ENCODE results near the gene PPIP5K2. TPM values are rescaled to one million over a fixed set of nuclear protein-coding genes. Genes with fewer than 3 reads are reported as not detected.
A peak's percentile ranks its signal among the peaks of the same experiment; 100 is the strongest.
"Not testable (repeated sequence)": the region's sequence is repeated elsewhere in the genome, so short reads cannot be mapped to it uniquely, and the experiment has no call there.

PPIP5K2 gene
- polyA plus RNA-seq, 6 donors from 2014 or later = 37.4 to 44.3 (median 39.9) TPM

GRCh38 chr5:103132684-103133083, 12.6 kb downstream of the PPIP5K2 start:
- Mint-ChIP-seq H3K27ac (peak overlapping the region in 2 of 6 donors; percentile 67 to 92), H3K27me3 (no peaks in the 10 kb centered on the region), H3K4me1 (peaks cover 2 to 17% (median 4%) of the 10 kb centered on the region in 3 donors), H3K4me3 (no peak overlapping the region), H3K9me3 (no peaks in the 10 kb centered on the region), H3K36me3 (no peaks in the 10 kb centered on the region)
- DNase-seq = no peak
- no peak for ATAC-seq (ENCODE audit: low read depth in 2 of 2)

GRCh38 chr5:103133231-103133630, 13.1 kb downstream of the PPIP5K2 start:
- DNase-seq (no peak), ATAC-seq (ENCODE audit: low read depth in 2 of 2) (no peak)
- Mint-ChIP-seq H3K4me1 (peaks cover 2 to 17% (median 3%) of the 10 kb centered on the region in 3 donors), H3K27me3 (no peaks in the 10 kb centered on the region), H3K9me3 (no peaks in the 10 kb centered on the region), H3K4me3 (no peak overlapping the region), H3K27ac (peak overlapping the region in 1 of 6 donors; percentile 67), H3K36me3 (no peaks in the 10 kb centered on the region)

- Mint-ChIP-seq H3K27me3 (no peaks in the 10 kb centered on the region), H3K36me3 (peaks cover 6 to 7% of the 10 kb centered on the region in 2 donors), H3K4me3 (no peak overlapping the region), H3K9me3 (no peaks in the 10 kb centered on the region), H3K27ac (peak overlapping the region in 1 of 6 donors; percentile 78), H3K4me1 (peaks cover 0 to 11% (median 3%) of the 10 kb centered on the region in 3 donors)
- ATAC-seq (ENCODE audit: low read depth in 2 of 2) = no peak
- DNase-seq = no peak
Observed at GRCh38 chr5:103135461-103135860, 15.4 kb downstream of the PPIP5K2 start.

- H3K36me3 Mint-ChIP-seq = peaks cover 6 to 7% of the 10 kb centered on the region in 2 donors
- H3K9me3 Mint-ChIP-seq = no peaks in the 10 kb centered on the region
Observed at GRCh38 chr5:103138202-103138690, 18.1 kb downstream of the PPIP5K2 start.

GRCh38 chr5:103139264-103139865, 19.3 kb downstream of the PPIP5K2 start:
- Mint-ChIP-seq H3K4me1 (no peaks in the 10 kb centered on the region), H3K27me3 (no peaks in the 10 kb centered on the region), H3K36me3 (peaks cover 6 to 7% of the 10 kb centered on the region in 2 donors), H3K4me3 (no peak overlapping the region), H3K9me3 (no peaks in the 10 kb centered on the region), H3K27ac (no peak overlapping the region)
- peak; percentile 74 for DNase-seq
- peak; percentile 76 to 95 for ATAC-seq (ENCODE audit: low read depth in 2 of 2)

More at GRCh38 chr5:103138202-103138690, 18.1 kb downstream of the PPIP5K2 start:
- no peak overlapping the region for H3K4me3 Mint-ChIP-seq
- ATAC-seq (ENCODE audit: low read depth in 2 of 2) (no peak), DNase-seq (no peak)
- no peak overlapping the region for H3K27ac Mint-ChIP-seq
- no peaks in the 10 kb centered on the region for H3K27me3 Mint-ChIP-seq
- H3K4me1 Mint-ChIP-seq = no peaks in the 10 kb centered on the region

- not testable (repeated sequence) for H3K9me3 Mint-ChIP-seq; ATAC-seq (ENCODE audit: low read depth in 2 of 2); H3K36me3 Mint-ChIP-seq; H3K4me1 Mint-ChIP-seq; H3K27ac Mint-ChIP-seq; H3K4me3 Mint-ChIP-seq; H3K27me3 Mint-ChIP-seq; DNase-seq
Observed at GRCh38 chr5:103142132-103142531, 22.0 kb downstream of the PPIP5K2 start.

GRCh38 chr5:103145196-103145595, 25.1 kb downstream of the PPIP5K2 start:
- Mint-ChIP-seq H3K36me3 (no peaks in the 10 kb centered on the region), H3K9me3 (no peaks in the 10 kb centered on the region), H3K27me3 (no peaks in the 10 kb centered on the region), H3K4me3 (no peak overlapping the region), H3K4me1 (no peaks in the 10 kb centered on the region), H3K27ac (no peak overlapping the region)
- DNase-seq (no peak), ATAC-seq (ENCODE audit: low read depth in 2 of 2) (no peak)

GRCh38 chr5:103148213-103148612, 28.1 kb downstream of the PPIP5K2 start:
- H3K4me1 Mint-ChIP-seq = no peaks in the 10 kb centered on the region
- H3K36me3 Mint-ChIP-seq = peaks cover 0 to under 1% of the 10 kb centered on the region in 2 donors
- no peak for ATAC-seq (ENCODE audit: low read depth in 2 of 2)
- DNase-seq = no peak
- H3K4me3 Mint-ChIP-seq = no peak overlapping the region
- no peaks in the 10 kb centered on the region for H3K9me3 Mint-ChIP-seq
- no peaks in the 10 kb centered on the region for H3K27me3 Mint-ChIP-seq
- peak overlapping the region in 1 of 6 donors; percentile 67 for H3K27ac Mint-ChIP-seq

- H3K27ac Mint-ChIP-seq = no peak overlapping the region
- H3K27me3 Mint-ChIP-seq = no peaks in the 10 kb centered on the region
- no peak overlapping the region for H3K4me3 Mint-ChIP-seq
- no peak for DNase-seq
- H3K9me3 Mint-ChIP-seq = no peaks in the 10 kb centered on the region
- peaks cover 0 to 9% of the 10 kb centered on the region in 2 donors for H3K36me3 Mint-ChIP-seq
- ATAC-seq (ENCODE audit: low read depth in 2 of 2) = no peak
- H3K4me1 Mint-ChIP-seq = no peaks in the 10 kb centered on the region
Observed at GRCh38 chr5:103151156-103151555, 31.1 kb downstream of the PPIP5K2 start.

- no peak for ATAC-seq (ENCODE audit: low read depth in 2 of 2)
- H3K36me3 Mint-ChIP-seq = peaks cover 0 to 21% of the 10 kb centered on the region in 2 donors
- no peak overlapping the region for H3K4me3 Mint-ChIP-seq
- H3K27ac Mint-ChIP-seq = no peak overlapping the region
- peaks cover 0 to 4% (median 0%) of the 10 kb centered on the region in 3 donors for H3K4me1 Mint-ChIP-seq
- no peaks in the 10 kb centered on the region for H3K27me3 Mint-ChIP-seq
- no peak for DNase-seq
- H3K9me3 Mint-ChIP-seq = no peaks in the 10 kb centered on the region
Observed at GRCh38 chr5:103166706-103167105, 46.6 kb downstream of the PPIP5K2 start.

- H3K27ac Mint-ChIP-seq = no peak overlapping the region
- peaks cover 8 to 11% of the 10 kb centered on the region in 2 donors for H3K36me3 Mint-ChIP-seq
- no peak overlapping the region for H3K4me3 Mint-ChIP-seq
- no peak for DNase-seq
- H3K27me3 Mint-ChIP-seq = no peaks in the 10 kb centered on the region
- no peaks in the 10 kb centered on the region for H3K9me3 Mint-ChIP-seq
- no peak for ATAC-seq (ENCODE audit: low read depth in 2 of 2)
- no peaks in the 10 kb centered on the region for H3K4me1 Mint-ChIP-seq
Observed at GRCh38 chr5:103174147-103174546, 54.0 kb downstream of the PPIP5K2 start.

- Mint-ChIP-seq H3K27me3 (no peaks in the 10 kb centered on the region), H3K4me3 (no peak overlapping the region), H3K36me3 (peaks cover 8 to 22% of the 10 kb centered on the region in 2 donors), H3K9me3 (no peaks in the 10 kb centered on the region), H3K27ac (no peak overlapping the region), H3K4me1 (no peaks in the 10 kb centered on the region)
- DNase-seq (no peak), ATAC-seq (ENCODE audit: low read depth in 2 of 2) (no peak)
Observed at GRCh38 chr5:103177543-103177942, 57.4 kb downstream of the PPIP5K2 start.

- H3K27ac Mint-ChIP-seq = no peak overlapping the region
- no peaks in the 10 kb centered on the region for H3K27me3 Mint-ChIP-seq
- no peaks in the 10 kb centered on the region for H3K9me3 Mint-ChIP-seq
- ATAC-seq (ENCODE audit: low read depth in 2 of 2) (no peak), DNase-seq (no peak)
- no peak overlapping the region for H3K4me3 Mint-ChIP-seq
- H3K36me3 Mint-ChIP-seq = peaks cover 8 to 24% of the 10 kb centered on the region in 2 donors
- no peaks in the 10 kb centered on the region for H3K4me1 Mint-ChIP-seq
Observed at GRCh38 chr5:103178167-103178566, 58.1 kb downstream of the PPIP5K2 start.

GRCh38 chr5:103186152-103186551, 66.1 kb downstream of the PPIP5K2 start:
- DNase-seq (no peak), ATAC-seq (ENCODE audit: low read depth in 2 of 2) (no peak)
- Mint-ChIP-seq H3K27ac (no peak overlapping the region), H3K4me1 (peaks cover 0 to 3% (median 0%) of the 10 kb centered on the region in 3 donors), H3K4me3 (no peak overlapping the region), H3K9me3 (no peaks in the 10 kb centered on the region), H3K36me3 (peaks cover 16 to 20% of the 10 kb centered on the region in 2 donors), H3K27me3 (no peaks in the 10 kb centered on the region)

Measured in naive B cell (primary cell).